Measurements from ENCODE around the gene CD300E. TPM values are rescaled to one million over a fixed set of nuclear protein-coding genes. Genes with fewer than 3 reads are reported as not detected.
"Not testable (repeated sequence)": the region's sequence is repeated elsewhere in the genome, so short reads cannot be mapped to it uniquely, and the experiment has no call there.

CD300E gene
- total RNA-seq (2014; rRNA removed; shearing (Covaris generic)): not detected in 2 replicates

- no peak for DNase-seq (ENCODE audit: low read depth)
Observed at GRCh38 chr17:74623693-74624093, at the start of gene CD300E. Gene CD300E, minus strand, starts transcription at chr17:74623738. Its CDS starts 117 bp downstream, at chr17:74623621.

GRCh38 chr17:74671031-74671771 lies 47.7 kb upstream of the CD300E start:
- DNase-seq (ENCODE audit: low read depth): no peak

GRCh38 chr17:74670329-74670728 lies 46.8 kb upstream of the CD300E start:
- no peak for DNase-seq (ENCODE audit: low read depth)

- DNase-seq (ENCODE audit: low read depth): no peak
Observed at GRCh38 chr17:74663561-74663960, 40.0 kb upstream of the CD300E start.

- DNase-seq (ENCODE audit: low read depth): no peak
Observed at GRCh38 chr17:74659889-74660288, 36.4 kb upstream of the CD300E start.

GRCh38 chr17:74658620-74659019 lies 35.1 kb upstream of the CD300E start:
- no peak for DNase-seq (ENCODE audit: low read depth)

GRCh38 chr17:74654742-74655141 lies 31.2 kb upstream of the CD300E start:
- peak; percentile 2 for DNase-seq (ENCODE audit: low read depth)

- DNase-seq (ENCODE audit: low read depth): no peak
Observed at GRCh38 chr17:74652020-74652419, 28.5 kb upstream of the CD300E start.

- no peak for DNase-seq (ENCODE audit: low read depth)
Observed at GRCh38 chr17:74649909-74650308, 26.4 kb upstream of the CD300E start.

GRCh38 chr17:74647871-74648672 lies 24.5 kb upstream of the CD300E start:
- no peak for DNase-seq (ENCODE audit: low read depth)

- DNase-seq (ENCODE audit: low read depth): peak; percentile 50
Observed at GRCh38 chr17:74646231-74646630, 22.7 kb upstream of the CD300E start.

GRCh38 chr17:74645010-74645409 lies 21.5 kb upstream of the CD300E start:
- DNase-seq (ENCODE audit: low read depth): peak; percentile 8

GRCh38 chr17:74644419-74644818 lies 20.9 kb upstream of the CD300E start:
- DNase-seq (ENCODE audit: low read depth): no peak

GRCh38 chr17:74643826-74644225 lies 20.3 kb upstream of the CD300E start:
- DNase-seq (ENCODE audit: low read depth): no peak

- no peak for DNase-seq (ENCODE audit: low read depth)
Observed at GRCh38 chr17:74642995-74643394, 19.5 kb upstream of the CD300E start.

- DNase-seq (ENCODE audit: low read depth): no peak
Observed at GRCh38 chr17:74642556-74642955, 19.0 kb upstream of the CD300E start.

- no peak for DNase-seq (ENCODE audit: low read depth)
Observed at GRCh38 chr17:74641958-74642298, 18.4 kb upstream of the CD300E start.

GRCh38 chr17:74641224-74641957 lies 17.9 kb upstream of the CD300E start:
- DNase-seq (ENCODE audit: low read depth): no peak

- DNase-seq (ENCODE audit: low read depth): peak; percentile 5
Observed at GRCh38 chr17:74639704-74640151, 16.2 kb upstream of the CD300E start.

- no peak for DNase-seq (ENCODE audit: low read depth)
Observed at GRCh38 chr17:74637926-74638325, 14.4 kb upstream of the CD300E start.

GRCh38 chr17:74637265-74637664 lies 13.7 kb upstream of the CD300E start:
- no peak for DNase-seq (ENCODE audit: low read depth)

- not testable (repeated sequence) for DNase-seq (ENCODE audit: low read depth)
Observed at GRCh38 chr17:74636541-74637085, 13.1 kb upstream of the CD300E start.

All from M059J (cell line).